AG09319 (cell line): ENCODE results near the gene SCD.

Source experiments
- DNase-seq: peaks from one replicate; pipeline ENCODE4 v3.0.0-alpha.2; 2010; ENCODE audit warnings: low read depth; ENCODE audit errors: extremely low read depth
- TF ChIP-seq, protein P1 (sequence below): IDR thresholded peaks from 2 replicates; pipeline ENCODE4 v1.5.1; 2011; ENCODE audit warnings: low read depth, mild to moderate bottlenecking, inconsistent platforms, low read length, moderate library complexity

Gene SCD

DNA sequence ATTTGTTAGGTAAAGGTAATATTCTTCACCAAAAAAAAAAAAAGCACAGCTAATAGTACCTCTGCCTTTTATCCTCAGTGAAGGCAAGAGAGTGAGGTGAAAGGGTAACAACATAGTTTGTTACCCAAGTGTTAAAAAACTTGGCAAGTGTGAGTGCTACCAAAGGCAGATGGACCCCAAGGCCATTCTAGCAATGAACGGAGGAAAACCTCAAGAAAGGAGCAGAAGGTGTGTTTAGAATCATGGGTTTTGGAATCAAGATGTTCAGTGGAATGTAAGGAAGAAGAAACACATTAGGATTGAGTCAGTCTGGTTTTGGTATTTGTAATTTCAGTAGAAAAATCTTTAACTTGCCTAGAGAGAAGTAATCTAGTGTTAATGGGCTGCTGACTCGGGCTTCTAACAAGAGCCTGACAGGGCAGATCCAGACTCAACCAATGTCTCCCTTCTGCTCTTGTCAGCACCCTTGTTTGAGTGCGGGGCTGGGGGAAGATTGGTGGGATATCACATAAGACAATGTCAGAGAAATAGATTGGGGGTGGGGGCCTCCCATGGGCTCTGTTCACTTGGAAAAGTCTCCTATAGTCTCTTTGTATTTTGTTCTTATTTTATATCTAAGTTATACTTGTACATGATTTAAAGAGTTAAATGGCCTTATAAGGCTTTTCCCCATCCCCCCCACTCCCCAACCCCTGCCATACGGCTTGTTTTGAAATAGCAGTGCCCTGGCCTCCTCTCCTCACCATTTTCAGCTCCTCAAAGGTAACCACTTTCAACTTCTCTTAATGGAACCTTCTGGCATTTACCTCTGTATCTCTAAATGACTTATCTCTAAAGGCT lies 44.4 kb downstream of the SCD start:
- no peak for DNase-seq
- TF ChIP-seq, protein P1, sequence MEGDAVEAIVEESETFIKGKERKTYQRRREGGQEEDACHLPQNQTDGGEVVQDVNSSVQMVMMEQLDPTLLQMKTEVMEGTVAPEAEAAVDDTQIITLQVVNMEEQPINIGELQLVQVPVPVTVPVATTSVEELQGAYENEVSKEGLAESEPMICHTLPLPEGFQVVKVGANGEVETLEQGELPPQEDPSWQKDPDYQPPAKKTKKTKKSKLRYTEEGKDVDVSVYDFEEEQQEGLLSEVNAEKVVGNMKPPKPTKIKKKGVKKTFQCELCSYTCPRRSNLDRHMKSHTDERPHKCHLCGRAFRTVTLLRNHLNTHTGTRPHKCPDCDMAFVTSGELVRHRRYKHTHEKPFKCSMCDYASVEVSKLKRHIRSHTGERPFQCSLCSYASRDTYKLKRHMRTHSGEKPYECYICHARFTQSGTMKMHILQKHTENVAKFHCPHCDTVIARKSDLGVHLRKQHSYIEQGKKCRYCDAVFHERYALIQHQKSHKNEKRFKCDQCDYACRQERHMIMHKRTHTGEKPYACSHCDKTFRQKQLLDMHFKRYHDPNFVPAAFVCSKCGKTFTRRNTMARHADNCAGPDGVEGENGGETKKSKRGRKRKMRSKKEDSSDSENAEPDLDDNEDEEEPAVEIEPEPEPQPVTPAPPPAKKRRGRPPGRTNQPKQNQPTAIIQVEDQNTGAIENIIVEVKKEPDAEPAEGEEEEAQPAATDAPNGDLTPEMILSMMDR, result no peak

GRCh38 chr10:100392686-100393003 lies 45.6 kb downstream of the SCD start:
- DNase-seq, result no peak
- TF ChIP-seq, protein P1, result no peak

DNA sequence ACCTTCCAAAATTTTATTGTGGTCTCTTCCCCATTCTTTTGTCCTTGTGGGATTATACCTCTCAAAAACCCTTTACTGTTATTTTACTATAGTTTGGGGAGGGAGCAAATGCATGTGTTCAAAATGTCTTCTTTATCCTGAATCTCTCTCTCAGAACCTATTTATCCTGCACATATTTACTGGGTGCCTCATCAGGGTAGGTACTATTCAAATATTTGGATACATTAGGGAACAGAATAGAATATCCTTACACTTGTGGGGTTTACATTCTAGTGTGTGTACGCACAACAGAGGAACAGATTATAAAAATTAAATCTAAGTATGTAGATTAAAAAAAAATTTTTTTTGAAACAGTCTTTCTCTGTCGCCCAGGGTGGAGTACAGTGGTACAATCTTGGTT lies 48.6 kb downstream of the SCD start:
- TF ChIP-seq, protein P1, result no peak
- DNase-seq, result no peak

- TF ChIP-seq, protein P1, result no peak
Observed at GRCh38 chr10:100396605-100397004, 49.6 kb downstream of the SCD start.

GRCh38 chr10:100401631-100402328 lies 54.7 kb downstream of the SCD start:
- no peak for DNase-seq
- TF ChIP-seq, protein P1, result no peak

More at GRCh38 chr10:100396605-100397004, 49.6 kb downstream of the SCD start:
- no peak for DNase-seq

DNA sequence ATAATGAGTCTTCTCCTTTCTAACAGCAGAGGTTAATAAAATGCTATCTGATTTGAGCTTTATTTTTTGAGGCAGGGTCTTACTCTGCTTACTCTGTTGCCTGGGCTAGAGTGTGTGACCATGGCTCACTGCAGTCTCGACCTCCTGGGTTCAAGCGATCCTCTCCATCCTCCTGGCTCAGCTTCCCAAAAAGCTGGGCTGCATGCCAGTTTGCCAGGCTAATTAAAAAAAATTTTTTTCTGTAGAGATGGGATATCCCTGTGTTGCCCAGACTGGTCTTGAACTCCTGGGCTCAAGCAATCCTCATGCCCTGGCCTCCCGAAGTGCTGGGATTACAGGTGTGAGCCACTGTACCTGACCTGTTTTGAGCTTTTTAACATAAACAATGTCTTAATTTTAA lies 56.7 kb downstream of the SCD start:
- TF ChIP-seq, protein P1, result no peak
- DNase-seq, result no peak

DNA sequence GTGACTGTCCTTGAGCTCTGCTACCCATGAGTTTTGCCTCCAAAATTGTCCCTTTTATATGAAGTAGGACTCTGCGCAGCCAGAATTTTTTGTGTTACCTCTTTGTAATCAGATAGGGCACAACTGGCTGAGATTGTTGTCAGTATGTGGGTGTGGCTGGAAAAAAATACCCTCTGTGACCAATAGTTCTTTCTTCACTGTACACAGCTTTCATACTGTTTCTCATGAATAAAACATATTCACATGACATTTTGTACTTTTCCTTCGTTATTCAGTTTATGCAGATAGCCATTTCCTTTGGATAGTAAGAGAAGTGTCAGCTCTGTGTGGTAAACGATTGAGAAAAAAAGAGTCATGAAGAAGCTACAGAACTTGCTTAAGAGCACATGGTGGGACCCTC lies 66.1 kb downstream of the SCD start:
- TF ChIP-seq, protein P1, result no peak
- no peak for DNase-seq
